Naive B cell (primary cell): ENCODE measurements around the gene CHCHD4. TPM values are rescaled to one million over a fixed set of nuclear protein-coding genes. Genes with fewer than 3 reads are reported as not detected.

ENCODE experiments used
- ATAC-seq, 2 donors: fragments of 150-1000 bp; cut with Tn5 transposase; 2 replicates each; pipeline ENCODE4 v1.10.0; 2021; ENCODE audit warnings: low read depth in 2 of 2, mild to moderate bottlenecking in 2 of 2, moderate library complexity in 2 of 2
- DNase-seq: peaks from one replicate; pipeline ENCODE4 v3.0.0; 2022
- H3K27ac Mint-ChIP-seq, 6 donors: one replicate each; pipeline ENCODE4 v1.8.0; 2020 to 2022; ENCODE audit warnings: mild to moderate bottlenecking in 6 of 6, mixed read lengths in 6 of 6, moderate library complexity in 5 of 6, inconsistent platforms in 2 of 6
- H3K27me3 Mint-ChIP-seq, 3 donors: one replicate each; pipeline ENCODE4 v1.8.0; 2021 to 2022; ENCODE audit warnings: mixed read lengths in 3 of 3, mild to moderate bottlenecking in 1 of 3
- H3K36me3 Mint-ChIP-seq, 2 donors: one replicate each; pipeline ENCODE4 v1.8.0; 2020 to 2022; ENCODE audit warnings: mixed read lengths in 2 of 2, inconsistent platforms in 1 of 2, mild to moderate bottlenecking in 1 of 2
- H3K4me1 Mint-ChIP-seq, 3 donors: one replicate each; pipeline ENCODE4 v1.8.0; 2020 to 2022; ENCODE audit warnings: mixed read lengths in 3 of 3, inconsistent platforms in 1 of 3, mild to moderate bottlenecking in 1 of 3, moderate library complexity in 1 of 3
- H3K4me3 Mint-ChIP-seq, 8 donors: one replicate each; pipeline ENCODE4 v1.8.0; 2020 to 2022; ENCODE audit warnings: mild to moderate bottlenecking in 8 of 8, mixed read lengths in 8 of 8, moderate library complexity in 8 of 8, inconsistent platforms in 2 of 8
- H3K9me3 Mint-ChIP-seq, 7 donors: one replicate each; pipeline ENCODE4 v1.8.0; 2020 to 2022; ENCODE audit warnings: mixed read lengths in 7 of 7, mild to moderate bottlenecking in 5 of 7, inconsistent platforms in 2 of 7, moderate library complexity in 1 of 7
- polyA plus RNA-seq, 6 donors: library from polyadenylated mRNA; unstranded; fragments of 300-500 nt; fragmentation: Illumina TruSeq; gene quantifications; one replicate each; pipeline ENCODE4 v1.2.3, GENCODE V29; 2021; ENCODE audit warnings: low read depth in 6 of 6

The CHCHD4 gene
- polyA plus RNA-seq, 6 donors from 2014 or later = 6.4 to 17.5 (median 11.3) TPM

- no peaks in the 10 kb centered on the region for H3K9me3 Mint-ChIP-seq
- no peak overlapping the region for H3K4me3 Mint-ChIP-seq
- ATAC-seq = no peak
- peaks cover 0 to 13% (median 10%) of the 10 kb centered on the region in 3 donors for H3K4me1 Mint-ChIP-seq
- no peak for DNase-seq
- H3K27ac Mint-ChIP-seq = peak overlapping the region in 3 of 6 donors; percentile 42 to 71 (median 56)
- no peaks in the 10 kb centered on the region for H3K27me3 Mint-ChIP-seq
- peaks cover 6 to 17% of the 10 kb centered on the region in 2 donors for H3K36me3 Mint-ChIP-seq
Measured at GRCh38 chr3:14137445-14137844, 12.8 kb upstream of the CHCHD4 start.

- Mint-ChIP-seq H3K9me3 (no peaks in the 10 kb centered on the region), H3K27me3 (no peaks in the 10 kb centered on the region), H3K4me3 (no peak overlapping the region), H3K36me3 (peaks cover 6 to 22% of the 10 kb centered on the region in 2 donors), H3K27ac (peak overlapping the region in 1 of 6 donors; percentile 42), H3K4me1 (peaks cover 1 to 13% (median 10%) of the 10 kb centered on the region in 3 donors)
- DNase-seq = no peak
- no peak for ATAC-seq
Measured at GRCh38 chr3:14137004-14137403, 12.3 kb upstream of the CHCHD4 start.

DNA sequence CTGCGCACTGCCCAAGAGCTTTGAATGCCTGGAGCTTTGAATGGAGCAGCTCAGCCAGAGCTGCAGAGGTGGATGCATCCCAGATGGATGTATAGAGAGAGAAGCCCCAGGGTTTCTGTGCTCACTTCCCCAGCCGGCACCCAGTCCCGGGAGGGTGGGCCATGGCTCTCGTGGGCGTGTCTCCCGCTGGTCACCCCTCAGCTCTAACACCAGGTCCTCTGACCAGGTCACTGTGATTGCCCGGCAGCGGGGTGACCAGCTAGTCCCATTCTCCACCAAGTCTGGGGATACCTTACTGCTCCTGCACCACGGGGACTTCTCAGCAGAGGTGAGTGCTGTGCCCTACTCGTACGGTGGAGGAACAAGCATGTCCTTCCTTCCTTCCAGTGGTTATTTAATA, 10.9 kb upstream of the CHCHD4 start:
- no peaks in the 10 kb centered on the region for H3K27me3 Mint-ChIP-seq
- peak overlapping the region in 3 of 6 donors; percentile 16 to 67 (median 18) for H3K27ac Mint-ChIP-seq
- no peak for DNase-seq

GRCh38 chr3:14134291-14134690, 9.6 kb upstream of the CHCHD4 start:
- Mint-ChIP-seq H3K4me3 (no peak overlapping the region), H3K27me3 (no peaks in the 10 kb centered on the region), H3K9me3 (no peaks in the 10 kb centered on the region), H3K27ac (peak overlapping the region in 3 of 6 donors; percentile 11 to 78 (median 12)), H3K36me3 (peaks cover 16 to 41% of the 10 kb centered on the region in 2 donors), H3K4me1 (peaks cover 7 to 14% (median 11%) of the 10 kb centered on the region in 3 donors)
- ATAC-seq (no peak), DNase-seq (no peak)

More for the DNA sequence above, 10.9 kb upstream of the CHCHD4 start:
- H3K9me3 Mint-ChIP-seq = no peaks in the 10 kb centered on the region
- peaks cover 2 to 10% (median 6%) of the 10 kb centered on the region in 3 donors for H3K4me1 Mint-ChIP-seq
- peaks cover 13 to 31% of the 10 kb centered on the region in 2 donors for H3K36me3 Mint-ChIP-seq
- H3K4me3 Mint-ChIP-seq = no peak overlapping the region
- ATAC-seq = no peak

DNA sequence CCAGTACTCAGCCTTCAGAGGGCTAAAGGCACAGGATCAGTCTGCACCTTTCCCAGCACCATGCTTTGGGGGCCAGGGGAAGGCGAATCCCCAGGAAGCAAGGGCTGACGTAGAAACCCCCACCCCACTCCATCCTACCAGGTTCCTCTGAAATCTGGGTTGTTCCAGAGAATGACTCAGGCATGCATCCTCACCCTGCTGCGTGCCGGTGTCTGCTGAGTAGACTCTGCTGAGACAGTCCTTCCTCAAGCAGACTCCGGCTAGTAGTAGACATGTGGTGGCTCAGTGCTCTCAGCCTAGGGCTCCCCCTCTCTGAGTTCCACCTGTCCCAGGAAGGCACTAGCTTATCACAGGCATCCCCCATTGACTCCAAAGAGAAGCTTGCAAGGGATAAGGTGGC, 9.2 kb upstream of the CHCHD4 start:
- H3K9me3 Mint-ChIP-seq = no peaks in the 10 kb centered on the region
- peaks cover 20 to 41% of the 10 kb centered on the region in 2 donors for H3K36me3 Mint-ChIP-seq
- peaks cover 7 to 14% (median 11%) of the 10 kb centered on the region in 3 donors for H3K4me1 Mint-ChIP-seq
- DNase-seq = no peak
- no peaks in the 10 kb centered on the region for H3K27me3 Mint-ChIP-seq
- peak overlapping the region in 3 of 6 donors; percentile 11 to 38 (median 12) for H3K27ac Mint-ChIP-seq
- no peak for ATAC-seq
- H3K4me3 Mint-ChIP-seq = no peak overlapping the region

DNA sequence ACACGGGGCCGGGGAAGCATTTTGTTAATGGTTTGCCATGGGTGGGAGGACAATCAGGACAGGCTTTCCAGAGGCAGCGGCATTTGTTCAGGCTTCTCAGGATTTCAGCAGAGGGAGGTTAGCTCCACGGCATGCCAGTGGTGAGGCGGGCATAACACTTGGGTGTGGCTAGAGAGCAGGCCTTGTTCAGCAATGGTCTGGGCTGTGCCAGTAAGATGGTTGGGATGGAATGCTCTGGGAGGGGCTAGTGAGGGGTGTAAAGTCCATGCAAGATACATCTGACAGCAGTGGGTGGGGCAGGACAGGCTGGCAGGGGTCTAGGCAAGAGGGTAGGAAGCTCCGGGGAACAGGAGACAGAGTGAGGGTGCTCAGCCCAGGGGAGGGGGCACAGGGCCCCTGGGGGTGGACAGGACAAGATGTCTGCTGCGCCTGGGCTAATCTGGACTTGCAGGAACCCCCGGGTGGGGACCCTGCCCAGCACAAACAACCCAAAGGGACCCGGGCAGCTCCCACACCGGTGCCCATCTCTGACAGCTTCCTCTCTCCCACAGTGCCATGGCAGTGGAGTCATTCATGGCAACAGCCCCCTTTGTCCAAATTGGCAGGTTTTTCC, 8.6 kb upstream of the CHCHD4 start:
- ATAC-seq (no peak), DNase-seq (no peak)
- peaks cover 9 to 15% (median 14%) of the 10 kb centered on the region in 3 donors for H3K4me1 Mint-ChIP-seq
- peaks cover 25 to 41% of the 10 kb centered on the region in 2 donors for H3K36me3 Mint-ChIP-seq
- no peaks in the 10 kb centered on the region for H3K27me3 Mint-ChIP-seq
- H3K4me3 Mint-ChIP-seq = no peak overlapping the region
- no peaks in the 10 kb centered on the region for H3K9me3 Mint-ChIP-seq
- H3K27ac Mint-ChIP-seq = peak overlapping the region in 2 of 6 donors; percentile 38 to 56

DNA sequence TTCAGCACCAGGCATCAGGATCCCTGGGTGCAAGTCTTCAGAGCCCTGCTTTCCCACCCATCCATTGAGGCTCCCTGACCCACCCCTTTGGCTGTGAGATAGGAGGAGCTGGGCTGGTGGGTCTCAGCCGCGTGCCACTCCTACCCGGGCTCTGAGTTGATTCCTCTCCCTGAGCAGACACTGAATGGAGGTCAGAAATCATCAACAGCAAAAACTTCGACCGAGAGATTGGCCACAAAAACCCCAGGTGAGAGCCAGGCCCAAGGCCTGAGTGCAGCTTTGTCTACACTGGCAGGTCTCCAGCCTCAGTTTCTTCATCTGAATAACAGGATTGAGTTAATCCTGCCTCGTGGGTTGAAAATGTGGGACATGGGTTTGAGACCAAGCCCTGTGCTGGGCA, 8.0 kb upstream of the CHCHD4 start:
- peaks cover 15 to 20% (median 15%) of the 10 kb centered on the region in 3 donors for H3K4me1 Mint-ChIP-seq
- H3K27ac Mint-ChIP-seq = peak overlapping the region in 1 of 6 donors; percentile 38
- H3K4me3 Mint-ChIP-seq = no peak overlapping the region
- no peaks in the 10 kb centered on the region for H3K27me3 Mint-ChIP-seq
- no peaks in the 10 kb centered on the region for H3K9me3 Mint-ChIP-seq
- DNase-seq (no peak), ATAC-seq (no peak)
- H3K36me3 Mint-ChIP-seq = peaks cover 25 to 41% of the 10 kb centered on the region in 2 donors

DNA sequence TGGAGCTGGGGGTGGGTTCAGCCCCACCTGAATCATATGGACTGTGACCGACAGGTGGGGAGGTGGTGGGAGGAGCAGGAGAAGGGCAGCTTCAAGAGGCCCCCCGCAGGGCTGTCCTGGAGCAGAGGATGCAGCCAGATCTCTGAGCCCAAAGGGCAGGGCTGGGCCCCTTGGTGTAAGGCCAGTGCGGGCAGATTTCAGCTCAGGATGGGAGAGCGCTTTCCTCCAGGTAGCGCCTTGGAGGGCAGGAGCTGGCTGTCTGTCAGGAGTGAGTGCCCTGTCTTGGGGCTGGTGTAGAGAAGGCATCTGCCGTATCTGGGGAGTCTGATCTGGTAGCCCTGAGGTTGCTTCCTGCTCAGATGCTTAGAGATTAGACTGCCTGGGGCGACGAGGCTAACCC, 7.5 kb upstream of the CHCHD4 start:
- Mint-ChIP-seq H3K4me1 (peaks cover 18 to 25% (median 21%) of the 10 kb centered on the region in 3 donors), H3K9me3 (no peaks in the 10 kb centered on the region), H3K36me3 (peaks cover 25 to 41% of the 10 kb centered on the region in 2 donors), H3K27me3 (no peaks in the 10 kb centered on the region), H3K27ac (peak overlapping the region in 1 of 6 donors; percentile 56), H3K4me3 (no peak overlapping the region)
- no peak for ATAC-seq
- no peak for DNase-seq

GRCh38 chr3:14131134-14131533, 6.5 kb upstream of the CHCHD4 start:
- no peaks in the 10 kb centered on the region for H3K9me3 Mint-ChIP-seq
- no peak overlapping the region for H3K4me3 Mint-ChIP-seq
- peaks cover 24 to 40% of the 10 kb centered on the region in 2 donors for H3K36me3 Mint-ChIP-seq
- H3K4me1 Mint-ChIP-seq = peaks cover 24 to 35% (median 31%) of the 10 kb centered on the region in 3 donors
- no peaks in the 10 kb centered on the region for H3K27me3 Mint-ChIP-seq
- H3K27ac Mint-ChIP-seq = peak overlapping the region in 2 of 6 donors; percentile 26 to 64
- ATAC-seq (no peak), DNase-seq (no peak)

DNA sequence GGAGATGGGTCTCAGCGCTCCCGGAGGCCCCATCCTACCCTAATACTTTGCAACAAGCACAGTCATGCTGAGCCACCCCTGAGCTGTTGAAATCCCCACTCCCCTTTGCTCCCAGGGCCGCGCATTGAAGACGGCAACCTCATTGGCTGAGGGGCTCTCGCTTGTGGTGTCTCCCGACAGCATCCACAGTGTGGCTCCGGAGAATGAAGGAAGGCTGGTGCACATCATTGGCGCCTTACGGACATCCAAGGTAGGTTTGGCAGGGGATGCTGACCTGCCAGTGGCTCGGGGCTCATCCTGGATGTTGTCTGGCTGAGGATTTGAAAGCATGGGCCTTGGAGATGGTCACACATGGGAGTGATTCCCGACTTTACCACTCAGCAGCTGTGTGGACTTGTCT, 6.0 kb upstream of the CHCHD4 start:
- ATAC-seq = no peak
- Mint-ChIP-seq H3K4me3 (no peak overlapping the region), H3K4me1 (peaks cover 25 to 36% (median 35%) of the 10 kb centered on the region in 3 donors), H3K9me3 (no peaks in the 10 kb centered on the region), H3K36me3 (peaks cover 19 to 36% of the 10 kb centered on the region in 2 donors), H3K27ac (no peak overlapping the region), H3K27me3 (no peaks in the 10 kb centered on the region)
- no peak for DNase-seq

DNA sequence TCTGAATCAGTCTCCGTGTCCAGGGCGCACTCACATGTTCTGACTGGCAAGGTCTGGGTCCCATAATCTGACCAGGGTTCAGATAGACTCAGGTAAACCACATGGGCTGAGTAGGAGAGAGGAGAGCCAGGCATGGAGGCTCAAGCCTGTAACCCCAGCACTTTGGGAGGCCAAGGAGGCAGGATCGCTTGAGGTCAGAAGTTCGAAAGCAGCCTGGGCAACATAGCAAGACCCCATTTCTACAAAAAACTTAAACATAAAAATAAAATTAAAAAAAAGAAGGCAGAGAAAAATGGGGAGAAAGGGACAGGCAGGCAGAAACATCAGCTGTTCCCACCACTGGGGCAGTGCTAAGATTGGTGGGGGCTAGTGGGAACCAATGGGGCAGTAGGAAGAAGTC, 5.6 kb upstream of the CHCHD4 start:
- DNase-seq (no peak), ATAC-seq (no peak)
- Mint-ChIP-seq H3K9me3 (no peaks in the 10 kb centered on the region), H3K27ac (peak overlapping the region in 2 of 6 donors; percentile 28 to 67), H3K4me3 (peak overlapping the region in 1 of 8 donors; percentile 78), H3K36me3 (peaks cover 19 to 33% of the 10 kb centered on the region in 2 donors), H3K4me1 (peaks cover 26 to 40% (median 39%) of the 10 kb centered on the region in 3 donors), H3K27me3 (no peaks in the 10 kb centered on the region)

DNA sequence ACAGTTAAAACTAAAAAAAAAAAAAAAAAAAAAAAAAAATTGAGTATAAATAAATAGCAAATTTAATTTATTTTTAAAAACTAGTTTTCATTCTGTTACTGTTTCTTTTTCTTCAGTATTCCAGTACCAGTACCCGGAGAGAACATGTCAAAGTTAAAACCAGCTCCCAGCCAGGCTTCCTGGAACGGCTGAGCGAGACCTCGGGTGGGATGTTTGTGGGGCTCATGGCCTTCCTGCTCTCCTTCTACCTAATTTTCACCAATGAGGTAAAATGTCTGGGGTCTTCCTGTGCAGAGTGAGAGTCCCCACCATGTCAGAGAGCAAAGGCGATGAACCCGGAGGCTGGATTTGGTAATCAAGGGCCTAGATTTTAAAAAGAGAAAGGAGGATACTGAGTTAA, 4.6 kb upstream of the CHCHD4 start:
- Mint-ChIP-seq H3K4me1 (peaks cover 26 to 41% (median 39%) of the 10 kb centered on the region in 3 donors), H3K27ac (no peak overlapping the region), H3K4me3 (no peak overlapping the region), H3K9me3 (no peaks in the 10 kb centered on the region), H3K27me3 (no peaks in the 10 kb centered on the region), H3K36me3 (peaks cover 19 to 33% of the 10 kb centered on the region in 2 donors)
- no peak for ATAC-seq
- no peak for DNase-seq

DNA sequence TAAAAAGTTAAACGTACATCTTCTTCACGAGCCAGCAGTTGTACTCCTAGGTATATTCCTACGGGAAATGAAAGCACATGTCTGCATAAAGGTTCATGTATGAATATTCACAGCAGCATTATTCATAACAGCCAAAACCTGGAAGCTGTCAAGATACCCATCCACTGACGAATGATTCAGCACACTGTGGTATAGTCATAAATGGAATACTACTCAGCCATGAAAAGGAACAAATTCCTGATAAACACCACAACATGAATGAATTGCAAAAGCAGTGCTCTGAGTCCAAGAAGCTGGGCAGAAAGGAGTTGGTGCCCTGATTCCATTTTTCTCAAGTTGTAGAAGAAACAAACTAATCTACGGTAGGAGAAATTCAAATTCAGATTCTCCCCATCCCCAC, 4.1 kb upstream of the CHCHD4 start:
- H3K36me3 Mint-ChIP-seq = peaks cover 19 to 33% of the 10 kb centered on the region in 2 donors
- peaks cover 27 to 46% (median 42%) of the 10 kb centered on the region in 3 donors for H3K4me1 Mint-ChIP-seq
- H3K27ac Mint-ChIP-seq = no peak overlapping the region
- H3K27me3 Mint-ChIP-seq = no peaks in the 10 kb centered on the region
- H3K9me3 Mint-ChIP-seq = no peaks in the 10 kb centered on the region
- ATAC-seq (no peak), DNase-seq (no peak)
- peak overlapping the region in 2 of 8 donors; percentile 39 to 68 for H3K4me3 Mint-ChIP-seq

- Mint-ChIP-seq H3K36me3 (peaks cover 19 to 25% of the 10 kb centered on the region in 2 donors), H3K4me1 (peaks cover 36 to 57% (median 53%) of the 10 kb centered on the region in 3 donors), H3K27me3 (no peaks in the 10 kb centered on the region), H3K9me3 (no peaks in the 10 kb centered on the region), H3K4me3 (peak overlapping the region in 4 of 8 donors; percentile 9 to 94 (median 58)), H3K27ac (peak overlapping the region in 5 of 6 donors; percentile 18 to 86 (median 49))
- no peak for ATAC-seq
- no peak for DNase-seq
Measured at GRCh38 chr3:14127516-14128161, 3.0 kb upstream of the CHCHD4 start.
